Activated CD4-positive, alpha-beta T cell treated with anti-CD3 and anti-CD28 coated beads, Interleukin-10, Interleukin-2, amounts not matched to agents 100 ng/mL and 50 ng/mL, durations not matched to agents 16 hours and 8 hours (primary cell): ENCODE data around the gene ROMO1.

Experiments used
- DNase-seq: peaks from one replicate; pipeline ENCODE4 v3.0.0-alpha.2; 2020

The ROMO1 gene

GRCh38 chr20:35699127-35699956 lies at the start of gene ROMO1, which contains the start of gene NFS1:
Gene ROMO1 (plus strand): TSS chr20:35699405. CDS start chr20:35699633, 228 bp downstream.
Gene NFS1 (minus strand): TSS chr20:35699352. CDS start chr20:35699288, 64 bp downstream.
- peak; percentile 91 for DNase-seq

GRCh38 chr20:35650632-35651031 lies 48.6 kb upstream of the ROMO1 start:
- no peak for DNase-seq

GRCh38 chr20:35651958-35652357 lies 47.2 kb upstream of the ROMO1 start:
- no peak for DNase-seq

- DNase-seq, result no peak
Measured at GRCh38 chr20:35652641-35653429, 46.4 kb upstream of the ROMO1 start.

GRCh38 chr20:35653430-35653734 lies 45.8 kb upstream of the ROMO1 start:
- DNase-seq, result no peak

- no peak for DNase-seq
Measured at GRCh38 chr20:35653893-35654292, 45.3 kb upstream of the ROMO1 start.

- DNase-seq, result no peak
Measured at GRCh38 chr20:35654415-35654814, 44.8 kb upstream of the ROMO1 start.

- DNase-seq, result no peak
Measured at GRCh38 chr20:35657271-35657670, 41.9 kb upstream of the ROMO1 start.

GRCh38 chr20:35660122-35660937 lies 38.9 kb upstream of the ROMO1 start:
- DNase-seq, result peak; percentile 44

- peak; percentile 53 for DNase-seq
Measured at GRCh38 chr20:35661053-35661452, 38.2 kb upstream of the ROMO1 start.

GRCh38 chr20:35661908-35662307 lies 37.3 kb upstream of the ROMO1 start:
- no peak for DNase-seq

- DNase-seq, result peak; percentile 59
Measured at GRCh38 chr20:35662551-35662950, 36.7 kb upstream of the ROMO1 start.

GRCh38 chr20:35663516-35664465 lies 35.4 kb upstream of the ROMO1 start:
- peak; percentile 68 for DNase-seq

GRCh38 chr20:35664466-35665206 lies 34.6 kb upstream of the ROMO1 start, which contains the start of the genes CPNE1 and RBM12:
Gene CPNE1 (minus strand): TSS chr20:35664900. CDS start chr20:35632923, 31,977 bp downstream.
Gene RBM12 (minus strand): TSS chr20:35664900. CDS start chr20:35655322, 9,578 bp downstream.
- peak; percentile 95 for DNase-seq

- DNase-seq, result no peak
Measured at GRCh38 chr20:35665949-35666288, 33.3 kb upstream of the ROMO1 start.

- no peak for DNase-seq
Measured at GRCh38 chr20:35669221-35669620, 30.0 kb upstream of the ROMO1 start.

- no peak for DNase-seq
Measured at GRCh38 chr20:35669681-35670080, 29.5 kb upstream of the ROMO1 start.

GRCh38 chr20:35673884-35674283 lies 25.3 kb upstream of the ROMO1 start:
- DNase-seq, result no peak

GRCh38 chr20:35674921-35675320 lies 24.3 kb upstream of the ROMO1 start:
- DNase-seq, result no peak

- no peak for DNase-seq
Measured at GRCh38 chr20:35680452-35681183, 18.6 kb upstream of the ROMO1 start.
